ENCODE measurements around the gene ELANE.
"Not testable (repeated sequence)": the region's sequence is repeated elsewhere in the genome, so short reads cannot be mapped to it uniquely, and the experiment has no call there.

Gene ELANE

DNA sequence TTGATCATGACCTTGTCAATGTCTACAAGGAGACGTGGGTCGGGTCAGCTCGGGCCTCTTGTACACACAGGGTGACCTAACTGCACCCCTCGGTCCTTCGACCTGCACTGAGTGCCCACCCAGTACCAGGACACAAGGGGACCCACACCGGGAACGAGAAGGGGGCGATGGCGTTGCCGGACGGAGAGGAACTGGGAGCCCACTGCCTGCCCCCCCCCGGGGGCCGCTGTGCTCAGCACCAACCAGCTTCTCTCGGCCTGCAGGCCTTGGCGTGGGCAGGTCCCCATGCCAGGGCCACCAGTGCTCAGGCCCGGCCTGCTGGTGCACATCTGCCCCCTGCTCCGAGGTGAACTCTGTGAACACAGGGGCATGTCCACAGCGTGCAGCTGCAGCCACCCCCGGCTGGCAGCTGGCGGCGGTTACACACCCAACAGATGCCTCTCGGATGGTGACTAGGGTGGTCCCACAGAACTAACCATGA lies 21.5 kb downstream of the ELANE start:
- Mint-ChIP-seq H3K36me3 (peaks cover 32% of the 10 kb centered on the region), H3K27ac (no peak overlapping the region), H3K4me1 (peaks cover 18% of the 10 kb centered on the region), H3K4me3 (no peak overlapping the region), H3K9me3 (no peaks in the 10 kb centered on the region)
- ATAC-seq (no peak), DNase-seq (ENCODE audit: low spot score in 2 of 2) (no peak)

DNA sequence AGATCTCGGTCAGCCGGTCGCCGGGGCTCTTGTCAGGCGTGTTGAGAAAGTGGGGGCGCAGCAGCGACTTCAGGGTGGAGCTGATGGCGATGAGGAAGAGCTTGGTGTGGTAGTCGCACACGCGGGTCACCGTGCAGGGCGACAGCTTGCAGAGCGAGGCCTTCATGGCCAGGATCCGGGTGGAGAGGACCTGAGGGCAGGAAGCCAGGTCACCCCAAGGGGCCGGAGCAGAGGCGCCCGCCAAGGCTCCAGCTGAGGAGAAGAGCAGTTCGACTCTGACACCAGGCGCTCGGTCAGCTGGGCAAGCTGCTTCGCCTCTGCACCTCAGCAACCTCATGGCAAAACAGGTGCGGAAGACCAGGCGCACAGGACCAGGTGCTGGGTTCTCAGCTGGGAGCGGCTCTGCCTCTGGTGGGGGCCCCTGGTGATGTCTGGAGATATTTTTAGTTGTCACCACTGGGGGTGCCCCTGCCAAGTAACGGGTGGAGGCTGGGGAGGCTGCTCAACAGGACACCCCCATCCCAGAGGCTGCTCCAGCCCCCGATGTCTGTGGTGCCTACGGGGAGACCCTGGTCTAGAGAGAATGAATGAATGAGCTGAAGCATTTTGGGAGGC lies 23.3 kb downstream of the ELANE start:
- ATAC-seq (no peak), DNase-seq (ENCODE audit: low spot score in 2 of 2) (no peak)
- peaks cover 26% of the 10 kb centered on the region for H3K36me3 Mint-ChIP-seq
- H3K4me3 Mint-ChIP-seq: no peak overlapping the region
- H3K27ac Mint-ChIP-seq: peak overlapping the region; percentile 6
- peaks cover 10% of the 10 kb centered on the region for H3K4me1 Mint-ChIP-seq
- H3K9me3 Mint-ChIP-seq: no peaks in the 10 kb centered on the region

DNA sequence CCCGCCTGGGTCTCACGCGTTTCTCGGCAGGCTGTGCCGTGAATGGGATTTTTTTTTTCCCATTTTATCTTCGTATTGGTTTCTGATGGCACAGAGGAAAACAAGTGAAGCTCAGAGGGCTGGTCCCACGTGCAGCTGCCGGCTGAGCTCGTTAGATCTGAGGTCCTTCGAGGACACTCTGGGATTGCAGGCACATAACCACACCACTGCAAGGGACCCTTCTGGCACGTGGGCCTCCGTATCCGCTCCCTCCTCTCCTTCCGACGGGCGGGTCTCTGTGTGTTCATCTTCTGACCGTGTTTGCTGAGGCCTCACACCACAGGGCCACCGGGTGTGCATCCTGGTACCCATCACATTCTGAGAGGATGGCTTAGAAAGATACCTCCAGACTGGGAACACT lies 24.0 kb downstream of the ELANE start:
- H3K36me3 Mint-ChIP-seq: peaks cover 26% of the 10 kb centered on the region
- no peak for ATAC-seq
- no peaks in the 10 kb centered on the region for H3K9me3 Mint-ChIP-seq
- H3K4me3 Mint-ChIP-seq: no peak overlapping the region
- H3K4me1 Mint-ChIP-seq: peaks cover 9% of the 10 kb centered on the region
- peak overlapping the region; percentile 6 for H3K27ac Mint-ChIP-seq
- no peak for DNase-seq (ENCODE audit: low spot score in 2 of 2)

DNA sequence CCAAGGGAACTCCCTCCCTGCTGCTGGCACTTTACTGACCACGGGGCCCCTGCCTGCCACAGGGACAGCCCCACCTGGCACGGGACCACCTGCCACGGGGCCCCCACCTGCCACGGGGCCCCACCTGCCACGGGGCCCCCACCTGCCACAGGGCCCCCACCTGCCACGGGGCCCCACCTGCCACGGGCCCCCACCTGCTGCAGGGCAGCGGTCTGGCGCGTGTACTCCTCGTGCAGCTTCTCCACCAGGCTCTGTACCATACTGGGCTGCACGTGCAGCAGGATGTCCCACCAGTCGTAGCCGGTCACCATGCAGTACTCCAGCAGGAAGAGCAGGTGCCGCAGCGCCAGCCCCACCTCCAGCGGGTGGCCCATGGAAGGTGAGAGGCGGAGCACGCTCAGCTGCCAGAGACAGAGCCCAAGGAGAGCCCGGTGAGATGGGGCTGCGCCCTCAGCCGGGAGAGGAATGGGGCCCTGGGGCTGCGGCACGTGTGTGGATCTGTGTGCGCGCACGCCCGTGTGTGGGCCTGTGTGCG lies 24.7 kb downstream of the ELANE start:
- no peak for DNase-seq (ENCODE audit: low spot score in 2 of 2)
- Mint-ChIP-seq H3K4me3 (no peak overlapping the region), H3K4me1 (peaks cover 9% of the 10 kb centered on the region), H3K36me3 (peaks cover 23% of the 10 kb centered on the region), H3K9me3 (no peaks in the 10 kb centered on the region), H3K27ac (no peak overlapping the region)
- no peak for ATAC-seq

DNA sequence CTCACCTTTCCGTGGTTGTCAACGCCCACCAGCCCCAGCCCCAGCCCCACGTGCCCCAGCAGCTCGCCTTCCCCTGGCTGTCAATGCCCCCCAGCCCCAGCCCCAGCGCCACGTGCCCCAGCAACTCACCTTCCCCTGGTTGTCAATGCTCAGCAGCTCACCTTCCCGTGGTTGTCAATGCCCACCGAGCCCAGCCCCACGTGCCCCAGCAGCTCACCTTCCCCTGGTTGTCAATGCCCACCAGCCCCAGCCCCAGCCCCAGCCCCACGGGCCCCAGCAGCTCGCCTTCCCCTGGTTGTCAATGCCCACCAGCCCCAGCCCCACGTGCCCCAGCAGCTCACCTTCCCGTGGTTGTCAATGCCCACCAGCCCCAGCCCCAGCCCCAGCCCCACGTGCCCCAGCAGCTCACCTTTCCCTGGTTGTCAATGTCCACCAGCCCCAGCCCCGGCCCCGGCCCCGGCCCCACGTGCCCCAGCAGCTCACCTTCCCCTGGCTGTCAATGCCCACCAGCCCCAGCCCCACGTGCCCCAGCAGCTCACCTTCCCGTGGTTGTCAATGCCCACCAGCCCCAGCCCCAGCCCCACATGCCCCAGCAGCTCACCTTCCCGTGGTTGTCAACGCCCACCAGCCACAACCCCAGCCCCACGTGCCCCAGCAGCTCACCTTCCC lies 26.0 kb downstream of the ELANE start:
- ATAC-seq; H3K9me3 Mint-ChIP-seq; H3K4me1 Mint-ChIP-seq; H3K27ac Mint-ChIP-seq; DNase-seq (ENCODE audit: low spot score in 2 of 2); H3K4me3 Mint-ChIP-seq: not testable (repeated sequence)
- peaks cover 31% of the 10 kb centered on the region for H3K36me3 Mint-ChIP-seq

DNA sequence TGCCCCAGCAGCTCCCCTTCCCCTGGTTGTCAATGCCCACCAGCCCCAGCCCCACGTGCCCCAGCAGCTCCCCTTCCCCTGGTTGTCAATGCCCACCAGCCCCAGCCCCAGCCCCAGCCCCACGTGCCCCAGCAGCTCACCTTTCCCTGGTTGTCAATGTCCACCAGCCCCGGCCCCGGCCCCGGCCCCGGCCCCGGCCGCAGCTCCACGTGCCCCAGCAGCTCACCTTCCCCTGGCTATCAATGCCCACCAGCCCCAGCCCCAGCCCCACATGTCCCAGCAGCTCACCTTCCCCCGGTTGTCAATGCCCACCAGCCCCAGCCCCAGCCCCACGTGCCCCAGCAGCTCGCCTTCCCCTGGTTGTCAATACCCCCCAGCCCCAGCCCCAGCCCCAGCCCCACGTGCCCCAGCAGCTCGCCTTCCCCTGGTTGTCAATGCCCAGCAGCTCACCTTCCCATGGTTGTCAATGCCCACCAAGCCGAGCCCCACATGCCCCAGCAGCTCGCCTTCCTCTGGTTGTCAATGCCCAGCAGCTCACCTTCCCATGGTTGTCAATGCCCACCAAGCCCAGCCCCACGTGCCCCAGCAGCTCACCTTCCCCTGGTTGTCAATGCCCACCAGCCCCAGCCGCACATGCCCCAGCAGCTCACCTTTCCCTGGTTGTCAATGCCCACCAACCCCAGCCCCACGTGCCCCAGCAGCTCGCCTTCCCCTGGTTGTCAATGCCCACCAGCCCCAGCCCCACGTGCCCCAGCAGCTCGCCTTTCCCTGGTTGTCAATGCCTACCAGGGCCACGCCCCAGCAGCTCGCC lies 26.9 kb downstream of the ELANE start:
- not testable (repeated sequence) for H3K9me3 Mint-ChIP-seq; H3K4me1 Mint-ChIP-seq; DNase-seq (ENCODE audit: low spot score in 2 of 2); H3K4me3 Mint-ChIP-seq; ATAC-seq
- Mint-ChIP-seq H3K27ac (peak overlapping the region; percentile 64), H3K36me3 (peaks cover 33% of the 10 kb centered on the region)

DNA sequence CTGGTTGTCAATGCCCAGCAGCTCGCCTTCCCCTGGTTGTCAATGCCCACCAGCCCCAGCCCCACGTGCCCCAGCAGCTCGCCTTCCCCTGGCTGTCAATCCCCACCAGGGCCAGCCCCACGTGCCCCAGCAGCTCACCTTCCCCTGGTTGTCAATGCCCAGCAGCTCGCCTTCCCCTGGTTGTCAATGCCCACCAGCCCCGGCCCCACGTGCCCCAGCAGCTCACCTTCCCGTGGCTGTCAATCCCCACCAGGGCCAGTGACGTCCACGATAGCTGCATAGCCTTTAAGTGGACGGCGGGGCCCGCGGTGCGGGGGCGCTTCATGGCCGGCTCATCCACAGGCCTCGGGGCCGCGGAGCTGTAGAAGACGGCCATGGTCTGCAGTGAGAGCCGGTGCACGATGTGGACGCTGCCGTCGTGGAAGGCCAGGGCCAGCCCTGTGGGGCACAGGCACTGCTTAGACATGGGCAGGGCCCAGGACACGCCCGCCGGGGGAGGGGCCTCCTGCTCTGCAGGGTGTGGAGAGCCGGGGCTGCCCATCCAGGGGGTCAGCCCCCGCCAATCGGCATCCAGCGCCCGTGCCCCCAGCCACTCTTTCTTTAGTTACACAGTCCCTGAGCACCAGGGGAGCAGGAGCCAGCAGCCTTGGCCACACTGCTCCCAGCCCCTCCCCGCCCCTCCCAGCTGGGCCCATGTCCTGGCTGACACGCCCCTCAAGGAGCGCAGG lies 27.8 kb downstream of the ELANE start:
- ATAC-seq (no peak), DNase-seq (ENCODE audit: low spot score in 2 of 2) (no peak)
- Mint-ChIP-seq H3K36me3 (peaks cover 32% of the 10 kb centered on the region), H3K9me3 (no peaks in the 10 kb centered on the region), H3K4me1 (no peaks in the 10 kb centered on the region), H3K27ac (no peak overlapping the region), H3K4me3 (no peak overlapping the region)

DNA sequence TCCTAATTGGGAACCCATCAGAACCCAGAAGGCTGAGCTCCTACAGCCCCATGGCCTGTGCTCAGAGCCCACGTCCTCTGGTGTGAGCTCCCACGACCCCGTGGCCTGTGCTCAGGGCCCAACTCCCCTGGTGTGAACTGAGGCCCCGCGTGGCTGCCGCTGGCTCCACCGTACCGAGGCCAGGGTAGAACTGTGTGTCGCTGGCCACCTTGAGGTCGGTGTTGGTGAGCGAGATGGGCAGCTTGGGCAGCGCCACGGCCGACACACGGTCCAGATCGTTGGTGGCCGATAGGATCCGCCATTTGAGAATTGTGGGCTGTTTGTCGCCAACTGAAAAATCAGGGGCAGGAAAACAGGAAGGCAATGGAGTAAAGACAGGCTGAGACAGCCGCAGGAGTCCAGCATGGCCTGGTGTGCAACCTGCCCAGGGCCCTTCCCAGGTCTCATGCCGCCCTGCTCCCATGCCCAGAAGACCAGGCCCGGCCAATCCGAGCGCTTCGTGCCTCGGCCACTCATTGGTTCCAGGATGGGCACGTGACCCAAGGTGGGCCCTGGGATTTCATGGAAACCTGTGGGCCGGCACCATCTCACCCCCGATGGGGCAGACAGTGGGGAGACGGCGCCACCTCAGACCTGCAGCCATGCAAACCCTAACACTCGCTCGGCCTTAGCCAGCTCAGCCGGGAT lies 29.4 kb downstream of the ELANE start:
- no peak for ATAC-seq
- Mint-ChIP-seq H3K27ac (no peak overlapping the region), H3K36me3 (peaks cover 31% of the 10 kb centered on the region), H3K4me1 (no peaks in the 10 kb centered on the region), H3K9me3 (no peaks in the 10 kb centered on the region), H3K4me3 (no peak overlapping the region)
- DNase-seq (ENCODE audit: low spot score in 2 of 2): no peak

DNA sequence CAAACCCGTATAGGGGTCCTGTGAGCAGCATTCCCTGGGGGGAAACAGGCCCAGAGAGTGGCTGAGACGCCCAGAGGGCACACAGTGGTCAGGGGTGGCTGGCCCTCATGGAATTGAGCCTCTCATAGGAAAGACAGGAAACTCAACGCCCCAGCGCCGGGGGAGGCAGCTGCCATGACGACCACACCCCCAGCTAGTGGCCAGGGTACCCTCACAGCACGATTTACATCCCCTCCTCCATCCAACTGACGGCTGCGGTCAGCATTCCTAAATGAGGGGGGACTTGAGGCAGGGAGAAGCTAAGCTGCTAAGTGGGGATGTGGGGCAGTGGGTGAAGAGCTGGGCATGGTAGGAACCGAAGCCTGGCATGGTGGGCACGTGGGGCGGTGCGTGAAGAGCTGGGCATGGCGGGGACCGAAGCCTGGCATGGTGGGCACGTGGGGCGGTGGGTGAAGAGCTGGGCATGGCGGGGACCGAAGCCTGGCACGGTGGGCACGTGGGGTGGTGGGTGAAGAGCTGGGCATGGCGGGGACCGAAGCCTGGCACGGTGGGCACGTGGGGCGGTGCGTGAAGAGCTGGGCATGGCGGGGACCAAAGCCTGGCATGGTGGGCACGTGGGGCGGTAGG lies 30.9 kb downstream of the ELANE start:
- Mint-ChIP-seq H3K4me3 (no peak overlapping the region), H3K4me1 (no peaks in the 10 kb centered on the region), H3K9me3 (no peaks in the 10 kb centered on the region), H3K36me3 (peaks cover 46% of the 10 kb centered on the region), H3K27ac (no peak overlapping the region)
- DNase-seq (ENCODE audit: low spot score in 2 of 2) (no peak), ATAC-seq (no peak)

DNA sequence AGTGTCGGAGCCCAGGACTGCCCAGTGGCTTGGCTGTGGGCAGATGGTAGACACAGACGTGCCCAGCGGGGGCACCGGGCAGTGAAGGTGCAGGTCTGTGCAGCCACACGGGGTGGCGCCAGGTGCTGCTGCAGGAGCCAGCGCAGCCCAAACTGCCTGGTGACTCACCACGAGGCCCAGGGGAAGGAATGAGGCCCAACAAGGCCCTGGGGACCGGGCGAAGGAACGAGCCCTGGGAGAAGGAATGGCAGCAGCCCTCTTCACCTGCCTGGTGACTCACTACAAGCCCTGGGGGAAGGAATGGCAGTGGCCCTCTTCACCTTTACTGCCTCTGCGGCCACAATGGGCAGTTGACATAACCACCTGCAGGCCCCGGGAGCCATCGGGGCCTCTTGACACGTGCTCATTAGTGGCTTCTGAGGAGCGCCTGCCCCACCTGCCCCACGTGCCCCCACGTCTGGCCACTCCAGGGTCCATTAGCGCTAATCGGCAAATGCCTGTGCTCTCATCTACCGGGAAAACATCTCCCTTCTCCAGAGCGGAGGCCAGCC lies 31.6 kb downstream of the ELANE start:
- H3K27ac Mint-ChIP-seq: no peak overlapping the region
- no peak for ATAC-seq

DNA sequence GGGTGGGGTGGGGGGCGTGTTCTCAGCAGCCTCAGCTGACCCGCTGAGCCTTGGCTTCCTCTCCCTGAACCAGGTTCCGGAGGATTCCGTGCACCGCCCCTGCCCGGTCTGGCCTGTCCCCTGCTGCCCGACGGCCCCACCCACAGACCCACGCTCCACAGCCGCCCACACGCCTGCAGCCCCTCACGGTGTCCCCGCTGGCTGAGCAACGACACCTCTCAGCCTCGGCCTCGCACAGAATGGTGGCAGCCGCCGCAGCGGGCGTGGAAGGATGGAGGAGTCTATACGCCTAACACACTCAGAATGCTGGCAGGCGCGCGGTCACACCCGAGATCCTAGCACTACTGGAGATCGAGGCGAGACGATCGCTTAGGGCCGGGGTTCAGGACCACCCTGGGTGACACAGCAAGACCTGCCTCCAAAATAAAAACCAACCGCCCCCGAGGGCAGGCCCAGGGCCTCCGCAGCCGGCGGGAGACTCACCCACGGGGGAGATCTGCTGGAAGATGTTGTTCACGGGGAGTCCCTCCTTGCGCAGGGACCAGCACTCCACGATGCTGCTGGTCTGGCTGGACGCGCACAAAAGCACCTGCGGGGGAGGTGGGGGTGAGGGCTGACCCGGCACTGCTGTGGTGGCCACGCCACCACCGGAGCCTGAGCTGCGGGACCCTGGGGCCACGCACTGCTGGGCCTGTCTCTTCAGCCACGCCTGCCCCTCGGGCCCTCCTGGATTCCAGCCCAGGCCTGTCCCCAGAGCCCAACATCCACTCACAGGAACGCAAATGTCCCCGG lies 32.5 kb downstream of the ELANE start:
- no peak for DNase-seq (ENCODE audit: low spot score in 2 of 2)
- H3K9me3 Mint-ChIP-seq: no peaks in the 10 kb centered on the region
- H3K4me3 Mint-ChIP-seq: no peak overlapping the region
- H3K27ac Mint-ChIP-seq: no peak overlapping the region
- H3K36me3 Mint-ChIP-seq: peaks cover 56% of the 10 kb centered on the region
- H3K4me1 Mint-ChIP-seq: no peaks in the 10 kb centered on the region
- no peak for ATAC-seq

More for the DNA sequence above, 31.6 kb downstream of the ELANE start:
- no peaks in the 10 kb centered on the region for H3K4me1 Mint-ChIP-seq
- no peak for DNase-seq (ENCODE audit: low spot score in 2 of 2)
- peaks cover 47% of the 10 kb centered on the region for H3K36me3 Mint-ChIP-seq
- H3K4me3 Mint-ChIP-seq: no peak overlapping the region
- H3K9me3 Mint-ChIP-seq: no peaks in the 10 kb centered on the region

DNA sequence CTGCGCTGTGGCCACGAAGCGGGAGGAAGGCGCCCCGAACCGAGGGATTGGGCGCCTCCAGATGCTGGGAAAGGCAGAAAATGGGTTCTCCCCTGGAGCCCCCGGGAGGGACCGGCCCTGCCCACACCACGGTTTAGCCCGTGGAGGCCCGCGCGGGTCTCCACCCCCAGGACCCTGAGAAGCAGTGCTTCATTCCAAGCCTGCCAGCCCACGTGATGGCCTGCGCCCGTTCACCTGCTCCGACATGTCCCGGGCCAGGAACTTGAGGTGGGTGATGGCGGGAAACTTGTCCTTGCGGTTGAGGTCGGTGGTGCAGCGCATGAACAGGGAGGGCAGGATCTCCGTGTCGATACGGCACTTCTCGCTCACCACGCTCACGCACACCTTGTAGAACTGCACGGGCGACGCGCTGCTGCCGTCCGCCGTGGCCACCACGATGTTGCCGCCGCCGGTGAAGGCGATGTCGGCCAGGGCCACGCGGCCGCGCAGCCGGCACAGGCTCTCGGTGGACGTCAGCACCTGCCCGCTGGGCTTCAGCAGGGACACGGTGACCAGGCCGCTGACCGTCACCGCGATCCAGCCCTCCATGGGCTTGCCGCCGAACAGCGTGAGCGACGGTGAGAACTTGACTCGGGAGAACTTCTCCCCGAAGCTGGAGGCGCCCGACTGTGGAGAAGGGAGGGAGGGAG lies 33.6 kb downstream of the ELANE start:
- no peak overlapping the region for H3K4me3 Mint-ChIP-seq
- no peaks in the 10 kb centered on the region for H3K4me1 Mint-ChIP-seq
- no peak for ATAC-seq
- peaks cover 61% of the 10 kb centered on the region for H3K36me3 Mint-ChIP-seq
- H3K27ac Mint-ChIP-seq: no peak overlapping the region
- H3K9me3 Mint-ChIP-seq: no peaks in the 10 kb centered on the region
- DNase-seq (ENCODE audit: low spot score in 2 of 2): no peak

DNA sequence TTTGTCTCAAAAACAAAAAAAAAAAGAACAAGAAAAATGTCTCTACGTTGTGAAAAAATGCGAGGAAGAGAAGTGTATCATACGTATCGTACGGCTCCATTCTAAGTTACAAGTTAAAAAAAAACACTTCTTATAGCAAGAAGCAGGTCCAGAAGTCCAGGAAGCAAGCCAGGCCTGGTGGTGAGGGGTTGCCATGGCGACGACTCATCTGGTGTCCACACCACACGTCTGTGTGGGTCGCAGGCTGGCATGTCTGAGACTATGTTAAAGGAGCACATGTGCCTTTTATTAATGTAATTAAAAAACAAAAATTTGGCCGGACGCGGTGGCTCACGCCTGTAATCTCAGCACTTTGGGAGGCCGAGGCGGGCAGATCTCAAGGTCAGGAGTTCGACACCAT lies 35.0 kb downstream of the ELANE start:
- Mint-ChIP-seq H3K4me1 (peaks cover 9% of the 10 kb centered on the region), H3K9me3 (no peaks in the 10 kb centered on the region)

More for the DNA sequence above, 35.0 kb downstream of the ELANE start:
- ATAC-seq (no peak), DNase-seq (ENCODE audit: low spot score in 2 of 2) (no peak)
- Mint-ChIP-seq H3K4me3 (no peak overlapping the region), H3K36me3 (peaks cover 60% of the 10 kb centered on the region), H3K27ac (no peak overlapping the region)
